SK-N-SH (cell line): Measurements from ENCODE around the gene RASAL3. TPM values are rescaled to one million over a fixed set of nuclear protein-coding genes. Genes with fewer than 3 reads are reported as not detected.

Experiments used
- CTCF ChIA-PET: fragments of 300-600, 350-600 bp; formaldehyde crosslinking; extraction: SDS; loops from one replicate; lab custom pipeline; 2021; lab: Yijun Ruan, JAX
- POLR2A ChIA-PET: fragments of 350-600 bp; sonication (Branson Sonifier 250); formaldehyde crosslinking; extraction: SDS; loops from one replicate; lab custom pipeline; 2020; ENCODE audit warnings: antibody characterized with exemption, inconsistent platforms; lab: Yijun Ruan, JAX
- DNase-seq: peaks from one replicate; pipeline ENCODE4 v3.0.0; 2012
- H2AFZ ChIP-seq: fragments of 200-600 bp; sonication (generic); 2 replicates; pipeline ENCODE4 v1.8.1; 2016; ENCODE audit warnings: antibody characterized with exemption, mild to moderate bottlenecking, low read depth
- H3F3A ChIP-seq: fragments of 200-600 bp; sonication (generic); replicated peaks from 2 replicates; pipeline ENCODE3; 2016; ENCODE audit warnings: antibody characterized with exemption, mild to moderate bottlenecking; ENCODE audit not compliant: insufficient read depth
- H3K27ac ChIP-seq, 2 experiments: fragments of 200-500 bp in 1 of 2; fragments of 200-600 bp in 1 of 2; sonication (Bioruptor generic) in 1 of 2; sonication (generic), shearing (Covaris generic) in 1 of 2; 2 replicates each; pipeline versions ENCODE4 v1.5.1 to v1.6.1; 2014 to 2016; ENCODE audit warnings: low read depth in 2 of 2, inconsistent platforms in 1 of 2, low read length in 1 of 2, mild to moderate bottlenecking in 1 of 2, mixed read lengths in 1 of 2
- H3K27me3 ChIP-seq: fragments of 200-600 bp; sonication (generic), shearing (Covaris generic); 2 replicates; pipeline ENCODE4 v1.6.1; 2016; ENCODE audit warnings: mixed run types; ENCODE audit not compliant: insufficient read depth
- H3K36me3 ChIP-seq, 2 experiments: fragments of 200-500 bp in 1 of 2; fragments of 200-600 bp in 1 of 2; sonication (Bioruptor generic) in 1 of 2; sonication (generic) in 1 of 2; replicated peaks in 1 of 2; 2 replicates each; pipeline versions ENCODE3 to v1.5.1; 2014 to 2016; ENCODE audit warnings: low read length in 1 of 2, mild to moderate bottlenecking in 1 of 2; ENCODE audit not compliant: insufficient read depth in 2 of 2, control insufficient read depth in 1 of 2
- H3K4me1 ChIP-seq, 2 experiments: fragments of 200-500 bp in 1 of 2; fragments of 200-600 bp in 1 of 2; sonication (Bioruptor generic) in 1 of 2; sonication (generic), shearing (Covaris generic) in 1 of 2; 2 replicates each; pipeline versions ENCODE4 v1.5.1 to v1.6.1; 2014 to 2016; ENCODE audit warnings: low read depth in 1 of 2, low read length in 1 of 2, mixed run types in 1 of 2; ENCODE audit not compliant: insufficient read depth in 2 of 2, control insufficient read depth in 1 of 2
- H3K4me2 ChIP-seq: fragments of 200-600 bp; sonication (generic), shearing (Covaris generic); 2 replicates; pipeline ENCODE4 v1.6.1; 2017; ENCODE audit warnings: mixed run types
- H3K4me3 ChIP-seq, 2 experiments: fragments of 200-500 bp in 1 of 2; fragments of 200-600 bp in 1 of 2; sonication (Bioruptor generic) in 1 of 2; sonication (generic), shearing (Covaris generic) in 1 of 2; 2 replicates each; pipeline versions ENCODE4 v1.5.1 to v1.8.1; 2014 to 2016; ENCODE audit warnings: low read depth in 2 of 2, inconsistent platforms in 1 of 2, low read length in 1 of 2, mild to moderate bottlenecking in 1 of 2, mixed read lengths in 1 of 2, moderate library complexity in 1 of 2
- H3K79me2 ChIP-seq: fragments of 200-600 bp; sonication (generic); 2 replicates; pipeline ENCODE4 v1.8.1; 2017; ENCODE audit warnings: mild to moderate bottlenecking; ENCODE audit not compliant: insufficient read depth
- H3K9ac ChIP-seq: fragments of 200-600 bp; sonication (generic); 2 replicates; pipeline ENCODE4 v1.6.1; 2017; ENCODE audit warnings: mixed run types
- H3K9me2 ChIP-seq: fragments of 200-600 bp; sonication (generic); 2 replicates; pipeline ENCODE4 v1.6.1; 2017; ENCODE audit warnings: mixed run types
- H3K9me3 ChIP-seq: fragments of 200-600 bp; sonication (generic); 2 replicates; pipeline ENCODE4 v1.6.1; 2017; ENCODE audit warnings: mixed run types, mild to moderate bottlenecking, moderate library complexity
- H4K20me1 ChIP-seq: fragments of 200-600 bp; sonication (generic); 2 replicates; pipeline ENCODE4 v1.6.1; 2017; ENCODE audit warnings: mild to moderate bottlenecking, mixed run types; ENCODE audit not compliant: insufficient read depth
- ELF1 ChIP-seq: IDR thresholded peaks from 2 replicates; pipeline ENCODE4 v1.4.0; 2012
- FOSL2 ChIP-seq: IDR thresholded peaks from 2 replicates; pipeline ENCODE4 v1.4.0; 2012; ENCODE audit warnings: low read depth, mild to moderate bottlenecking, moderate library complexity, borderline replicate concordance
- FOXJ3 ChIP-seq: sonication (generic); formaldehyde crosslinking; IDR thresholded peaks from 2 replicates; pipeline ENCODE4 v1.5.1; 2020; ENCODE audit warnings: mild to moderate bottlenecking, missing genetic modification reagents
- FOXM1 ChIP-seq: IDR thresholded peaks from 2 replicates; pipeline ENCODE4 v1.4.0; 2012; ENCODE audit warnings: low read depth, mild to moderate bottlenecking
- GABPA ChIP-seq: IDR thresholded peaks from 2 replicates; pipeline ENCODE4 v1.4.0; 2012; ENCODE audit warnings: low read depth, mild to moderate bottlenecking
- JUND ChIP-seq: IDR thresholded peaks from 2 replicates; pipeline ENCODE4 v1.4.0; 2012
- MEF2A ChIP-seq: IDR thresholded peaks from 2 replicates; pipeline ENCODE4 v1.4.0; 2012; ENCODE audit warnings: low read depth, borderline replicate concordance
- POLR2AphosphoS5 ChIP-seq: IDR thresholded peaks from 2 replicates; pipeline ENCODE4 v1.6.1; 2012; ENCODE audit warnings: low read depth, low read length
- RAD21 ChIP-seq: IDR thresholded peaks from 2 replicates; pipeline ENCODE4 v1.6.1; 2012; ENCODE audit warnings: mild to moderate bottlenecking, low read length
- REST ChIP-seq: IDR thresholded peaks from 2 replicates; pipeline ENCODE4 v1.6.1; 2012; ENCODE audit warnings: mild to moderate bottlenecking, low read depth, low read length, moderate library complexity
- RXRA ChIP-seq: IDR thresholded peaks from 2 replicates; pipeline ENCODE4 v1.4.0; 2012; ENCODE audit warnings: low read depth, mild to moderate bottlenecking, borderline replicate concordance
- SIN3A ChIP-seq: IDR thresholded peaks from 2 replicates; pipeline ENCODE4 v1.6.1; 2012; ENCODE audit warnings: low read depth, mild to moderate bottlenecking, low read length, moderate library complexity, borderline replicate concordance
- TAF1 ChIP-seq: IDR thresholded peaks from 2 replicates; pipeline ENCODE4 v1.6.1; 2012; ENCODE audit warnings: low read depth, mild to moderate bottlenecking, low read length, moderate library complexity, borderline replicate concordance
- TCF12 ChIP-seq: IDR thresholded peaks from 2 replicates; pipeline ENCODE4 v1.4.0; 2012
- TEAD4 ChIP-seq: IDR thresholded peaks from 2 replicates; pipeline ENCODE4 v1.4.0; 2012; ENCODE audit warnings: mild to moderate bottlenecking, borderline replicate concordance; ENCODE audit not compliant: insufficient read depth
- YY1 ChIP-seq: IDR thresholded peaks from 2 replicates; pipeline ENCODE4 v1.4.0; 2012; ENCODE audit warnings: low read depth, mild to moderate bottlenecking
- WGBS: methylation state at CpG from one replicate; pipeline ENCODE4 v1.1.6; 2017; ENCODE audit warnings: low lambda C conversion rate; 5-methylcytosine and 5-hydroxymethylcytosine counted together
- polyA plus RNA-seq, 3 experiments: library from polyadenylated mRNA; depleted of rRNA; stranded (reverse); fragments of >200 nt; gene quantifications; 2 replicates each; pipeline ENCODE4 v1.2.3, GENCODE V29; 2012
- TF ChIP-seq, protein P1 (sequence below): IDR thresholded peaks from 2 replicates; pipeline ENCODE4 v1.4.0; 2012; ENCODE audit warnings: low read depth, borderline replicate concordance
- TF ChIP-seq, protein P2 (sequence below): fragments of 200-600 bp; sonication (generic); IDR thresholded peaks from 2 replicates; pipeline ENCODE4 v1.6.1; 2017; ENCODE audit warnings: antibody characterized with exemption, mild to moderate bottlenecking, moderate library complexity
- TF ChIP-seq, protein P3 (sequence below): IDR thresholded peaks from 2 replicates; pipeline ENCODE4; 2012

Gene RASAL3
- polyA plus RNA-seq, 1 of the 3 experiments (the other 2 are of a cell fraction) = 0.02 TPM

DNA sequence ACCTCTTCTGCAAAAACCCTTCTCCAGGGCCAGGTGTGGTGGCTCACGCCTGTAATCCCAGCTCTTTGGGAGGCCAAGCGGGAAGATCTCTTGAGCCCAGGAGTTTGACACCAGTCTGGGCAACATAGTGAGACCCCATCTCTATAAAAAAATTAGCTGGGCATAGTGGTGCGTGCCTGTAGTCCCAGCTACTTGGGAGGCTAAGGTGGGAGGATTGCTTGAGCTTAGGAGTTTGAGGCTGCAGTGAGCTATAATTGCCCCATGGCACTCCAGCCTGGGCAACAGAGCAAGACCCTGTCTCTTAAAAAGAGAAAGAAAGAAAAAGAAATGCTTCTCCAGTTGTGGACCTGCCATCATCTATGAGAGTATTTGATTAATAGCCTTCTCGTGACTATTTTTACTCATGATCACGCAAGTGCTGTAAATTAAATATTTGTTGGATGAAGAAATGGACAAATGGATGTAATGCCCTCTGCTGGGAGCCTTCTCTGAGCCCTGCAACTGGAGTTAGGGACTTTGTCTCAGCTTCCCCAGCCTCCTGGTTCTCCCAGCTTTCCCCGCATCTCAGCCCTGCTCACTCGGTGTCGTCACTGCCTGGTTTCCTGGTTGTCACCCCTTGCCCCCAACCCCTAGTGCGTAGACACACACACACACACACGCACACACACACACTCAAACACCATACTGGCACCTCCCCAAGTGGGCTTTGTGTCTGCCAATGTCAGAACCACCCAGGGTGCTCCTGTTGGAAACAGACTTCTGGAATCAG is 26.8 kb downstream of the RASAL3 start:
- Histone ChIP-seq H3K27ac (no peak overlapping the region), H2AFZ (no peak overlapping the region), H3K4me1 (peaks cover 0 to 5% of the 10 kb centered on the region in 2 experiments; a peak in 1 of 4 replicates), H3K36me3 (no peaks in the 10 kb centered on the region), H4K20me1 (no peaks in the 10 kb centered on the region), H3F3A (no peaks in the 10 kb centered on the region), H3K4me3 (no peak overlapping the region), H3K9me2 (no peaks in the 10 kb centered on the region), H3K9ac (no peak overlapping the region), H3K9me3 (no peaks in the 10 kb centered on the region), H3K79me2 (no peaks in the 10 kb centered on the region), H3K4me2 (no peak overlapping the region), H3K27me3 (no peaks in the 10 kb centered on the region)
- TF ChIP-seq ELF1 (no peak), TEAD4 (no peak), YY1 (no peak), FOXJ3 (CRISPR knock-in tag) (no peak), POLR2AphosphoS5 (no peak), MEF2A (no peak), GABPA (no peak), JUND (no peak), RXRA (no peak), FOXM1 (no peak), REST (no peak), TCF12 (no peak), TAF1 (no peak), RAD21 (no peak), FOSL2 (no peak), SIN3A (no peak)
- TF ChIP-seq, protein P1, sequence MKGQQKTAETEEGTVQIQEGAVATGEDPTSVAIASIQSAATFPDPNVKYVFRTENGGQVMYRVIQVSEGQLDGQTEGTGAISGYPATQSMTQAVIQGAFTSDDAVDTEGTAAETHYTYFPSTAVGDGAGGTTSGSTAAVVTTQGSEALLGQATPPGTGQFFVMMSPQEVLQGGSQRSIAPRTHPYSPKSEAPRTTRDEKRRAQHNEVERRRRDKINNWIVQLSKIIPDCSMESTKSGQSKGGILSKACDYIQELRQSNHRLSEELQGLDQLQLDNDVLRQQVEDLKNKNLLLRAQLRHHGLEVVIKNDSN = no peak
- TF ChIP-seq, protein P2, sequence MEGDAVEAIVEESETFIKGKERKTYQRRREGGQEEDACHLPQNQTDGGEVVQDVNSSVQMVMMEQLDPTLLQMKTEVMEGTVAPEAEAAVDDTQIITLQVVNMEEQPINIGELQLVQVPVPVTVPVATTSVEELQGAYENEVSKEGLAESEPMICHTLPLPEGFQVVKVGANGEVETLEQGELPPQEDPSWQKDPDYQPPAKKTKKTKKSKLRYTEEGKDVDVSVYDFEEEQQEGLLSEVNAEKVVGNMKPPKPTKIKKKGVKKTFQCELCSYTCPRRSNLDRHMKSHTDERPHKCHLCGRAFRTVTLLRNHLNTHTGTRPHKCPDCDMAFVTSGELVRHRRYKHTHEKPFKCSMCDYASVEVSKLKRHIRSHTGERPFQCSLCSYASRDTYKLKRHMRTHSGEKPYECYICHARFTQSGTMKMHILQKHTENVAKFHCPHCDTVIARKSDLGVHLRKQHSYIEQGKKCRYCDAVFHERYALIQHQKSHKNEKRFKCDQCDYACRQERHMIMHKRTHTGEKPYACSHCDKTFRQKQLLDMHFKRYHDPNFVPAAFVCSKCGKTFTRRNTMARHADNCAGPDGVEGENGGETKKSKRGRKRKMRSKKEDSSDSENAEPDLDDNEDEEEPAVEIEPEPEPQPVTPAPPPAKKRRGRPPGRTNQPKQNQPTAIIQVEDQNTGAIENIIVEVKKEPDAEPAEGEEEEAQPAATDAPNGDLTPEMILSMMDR = no peak
- TF ChIP-seq, protein P3, sequence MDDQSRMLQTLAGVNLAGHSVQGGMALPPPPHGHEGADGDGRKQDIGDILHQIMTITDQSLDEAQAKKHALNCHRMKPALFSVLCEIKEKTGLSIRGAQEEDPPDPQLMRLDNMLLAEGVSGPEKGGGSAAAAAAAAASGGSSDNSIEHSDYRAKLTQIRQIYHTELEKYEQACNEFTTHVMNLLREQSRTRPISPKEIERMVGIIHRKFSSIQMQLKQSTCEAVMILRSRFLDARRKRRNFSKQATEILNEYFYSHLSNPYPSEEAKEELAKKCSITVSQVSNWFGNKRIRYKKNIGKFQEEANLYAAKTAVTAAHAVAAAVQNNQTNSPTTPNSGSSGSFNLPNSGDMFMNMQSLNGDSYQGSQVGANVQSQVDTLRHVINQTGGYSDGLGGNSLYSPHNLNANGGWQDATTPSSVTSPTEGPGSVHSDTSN = no peak
- no peak for DNase-seq
- WGBS = 84% methylated on average over 9 of the region's 10 CpGs
- CTCF ChIA-PET = interaction anchor here (1.2 to 1.9 kb wide), 2 partner anchors 18 to 346 kb away, joined by 3 to 4 read pairs; no protein-coding TSS in a partner anchor
- POLR2A ChIA-PET = no interaction called here
